GM12878 (cell line): Measurements from ENCODE around the gene RFX5.

Experiments used
- ATF2 ChIP-seq: IDR thresholded peaks from 2 replicates; pipeline ENCODE4 v1.6.1; 2012; ENCODE audit warnings: low read length, inconsistent platforms
- MAX ChIP-seq: IDR thresholded peaks from 2 replicates; pipeline ENCODE4 v1.6.1; 2012; ENCODE audit warnings: low read depth, low read length, improper control_type of control experiment
- POLR2AphosphoS5 ChIP-seq: IDR thresholded peaks from 2 replicates; pipeline ENCODE4 v1.6.1; 2011; ENCODE audit warnings: mild to moderate bottlenecking, low read length, inconsistent platforms
- RFX5 ChIP-seq: IDR thresholded peaks from 2 replicates; pipeline ENCODE4 v1.6.1; 2011; ENCODE audit warnings: low read depth, low read length, improper control_type of control experiment
- SREBF2 ChIP-seq: IDR thresholded peaks from 2 replicates; pipeline ENCODE4 v1.6.1; 2012; ENCODE audit warnings: mild to moderate bottlenecking, low read length
- TAF1 ChIP-seq: IDR thresholded peaks from 2 replicates; pipeline ENCODE4 v1.6.1; 2011; ENCODE audit warnings: mild to moderate bottlenecking, low read depth, low read length, borderline replicate concordance

- no peak for TF ChIP-seq RFX5
- no peak for TF ChIP-seq SREBF2
- no peak for TF ChIP-seq POLR2AphosphoS5
- no peak for TF ChIP-seq MAX
- no peak for TF ChIP-seq ATF2
- TF ChIP-seq TAF1: no peak
Observed at GRCh38 chr1:151315565-151316235, 31.4 kb downstream of the RFX5 start.
